ENCODE measurements around the gene SHOC2.

SHOC2 gene

DNA sequence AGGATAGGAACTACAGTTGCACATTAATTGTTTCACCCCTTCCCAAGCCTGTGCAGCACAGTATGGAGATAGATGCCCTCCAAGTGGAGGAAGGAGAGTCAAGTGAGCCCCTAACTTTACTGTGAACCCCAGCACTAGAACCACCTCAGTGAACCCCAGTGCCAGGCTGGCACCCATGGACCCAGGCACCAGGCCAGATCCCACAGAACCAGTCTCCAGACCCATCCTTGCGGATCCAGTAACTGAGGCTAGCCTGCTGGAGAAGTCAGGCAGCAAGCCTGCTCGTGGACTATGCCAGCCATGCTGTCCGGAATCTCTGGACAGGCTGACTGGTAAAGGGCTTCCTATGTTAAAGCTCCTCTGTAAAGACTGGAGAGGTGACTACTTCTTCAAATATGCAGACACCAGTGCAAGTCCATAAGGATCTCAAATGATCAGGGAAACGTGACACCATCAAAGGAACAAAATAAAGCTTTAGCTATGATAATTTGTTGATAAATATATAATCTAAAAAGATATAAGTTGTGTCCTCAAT lies 27.7 kb downstream of the SHOC2 start:
- TF ChIP-seq, protein P1, sequence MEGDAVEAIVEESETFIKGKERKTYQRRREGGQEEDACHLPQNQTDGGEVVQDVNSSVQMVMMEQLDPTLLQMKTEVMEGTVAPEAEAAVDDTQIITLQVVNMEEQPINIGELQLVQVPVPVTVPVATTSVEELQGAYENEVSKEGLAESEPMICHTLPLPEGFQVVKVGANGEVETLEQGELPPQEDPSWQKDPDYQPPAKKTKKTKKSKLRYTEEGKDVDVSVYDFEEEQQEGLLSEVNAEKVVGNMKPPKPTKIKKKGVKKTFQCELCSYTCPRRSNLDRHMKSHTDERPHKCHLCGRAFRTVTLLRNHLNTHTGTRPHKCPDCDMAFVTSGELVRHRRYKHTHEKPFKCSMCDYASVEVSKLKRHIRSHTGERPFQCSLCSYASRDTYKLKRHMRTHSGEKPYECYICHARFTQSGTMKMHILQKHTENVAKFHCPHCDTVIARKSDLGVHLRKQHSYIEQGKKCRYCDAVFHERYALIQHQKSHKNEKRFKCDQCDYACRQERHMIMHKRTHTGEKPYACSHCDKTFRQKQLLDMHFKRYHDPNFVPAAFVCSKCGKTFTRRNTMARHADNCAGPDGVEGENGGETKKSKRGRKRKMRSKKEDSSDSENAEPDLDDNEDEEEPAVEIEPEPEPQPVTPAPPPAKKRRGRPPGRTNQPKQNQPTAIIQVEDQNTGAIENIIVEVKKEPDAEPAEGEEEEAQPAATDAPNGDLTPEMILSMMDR (IDR thresholded peaks at IDR 0.05; ENCODE audit: insufficient read depth, low read depth, low read length, missing control alignments), result no peak
- DNase-seq (ENCODE audit: low read depth), result no peak
- no peak overlapping the region for H3K4me3 ChIP-seq (ENCODE audit: low read depth, low read length)

DNA sequence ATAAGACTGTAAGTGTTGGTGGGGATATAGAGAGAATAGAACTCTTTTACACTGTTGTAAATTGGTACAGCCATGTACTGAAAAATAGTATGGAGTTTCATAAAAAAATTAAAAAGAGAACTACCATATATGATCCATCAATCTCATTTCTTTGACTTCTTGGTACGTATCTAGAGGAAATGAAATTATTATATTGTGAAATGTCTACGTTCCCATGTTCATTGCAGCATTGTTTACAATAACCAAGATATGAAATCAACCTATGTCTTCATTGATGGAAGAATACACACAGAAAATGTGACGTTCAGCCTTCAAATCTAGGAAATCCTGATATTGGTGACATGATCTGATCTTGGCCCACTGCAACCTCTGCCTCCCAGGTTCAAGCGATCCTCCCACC lies 32.0 kb downstream of the SHOC2 start:
- DNase-seq (ENCODE audit: low read depth), result no peak
- TF ChIP-seq, protein P1 (IDR thresholded peaks at IDR 0.05; ENCODE audit: insufficient read depth, low read depth, low read length, missing control alignments), result no peak
- no peak overlapping the region for H3K4me3 ChIP-seq (ENCODE audit: low read depth, low read length)

DNA sequence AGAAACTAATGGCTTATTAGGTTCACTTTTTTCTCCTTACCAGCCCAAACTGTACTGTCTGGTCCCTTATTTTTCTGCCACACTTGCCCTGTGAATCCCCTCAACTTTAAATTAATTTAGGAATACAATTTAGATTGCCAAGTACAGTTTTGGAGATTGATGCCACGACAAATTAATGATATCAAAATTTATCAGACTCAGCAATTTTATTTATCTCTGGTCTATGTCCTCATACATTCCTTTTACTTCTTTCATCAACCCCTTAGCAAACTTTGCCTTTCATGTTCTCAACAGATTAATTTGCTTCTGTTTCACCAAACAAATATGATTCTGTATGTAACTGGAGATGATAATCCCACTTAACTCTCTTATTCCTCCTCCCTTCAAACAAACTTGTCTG lies 38.2 kb downstream of the SHOC2 start:
- TF ChIP-seq, protein P1 (IDR thresholded peaks at IDR 0.05; ENCODE audit: insufficient read depth, low read depth, low read length, missing control alignments), result no peak
- no peak for DNase-seq (ENCODE audit: low read depth)
- H3K4me3 ChIP-seq (ENCODE audit: low read depth, low read length), result no peak overlapping the region

DNA sequence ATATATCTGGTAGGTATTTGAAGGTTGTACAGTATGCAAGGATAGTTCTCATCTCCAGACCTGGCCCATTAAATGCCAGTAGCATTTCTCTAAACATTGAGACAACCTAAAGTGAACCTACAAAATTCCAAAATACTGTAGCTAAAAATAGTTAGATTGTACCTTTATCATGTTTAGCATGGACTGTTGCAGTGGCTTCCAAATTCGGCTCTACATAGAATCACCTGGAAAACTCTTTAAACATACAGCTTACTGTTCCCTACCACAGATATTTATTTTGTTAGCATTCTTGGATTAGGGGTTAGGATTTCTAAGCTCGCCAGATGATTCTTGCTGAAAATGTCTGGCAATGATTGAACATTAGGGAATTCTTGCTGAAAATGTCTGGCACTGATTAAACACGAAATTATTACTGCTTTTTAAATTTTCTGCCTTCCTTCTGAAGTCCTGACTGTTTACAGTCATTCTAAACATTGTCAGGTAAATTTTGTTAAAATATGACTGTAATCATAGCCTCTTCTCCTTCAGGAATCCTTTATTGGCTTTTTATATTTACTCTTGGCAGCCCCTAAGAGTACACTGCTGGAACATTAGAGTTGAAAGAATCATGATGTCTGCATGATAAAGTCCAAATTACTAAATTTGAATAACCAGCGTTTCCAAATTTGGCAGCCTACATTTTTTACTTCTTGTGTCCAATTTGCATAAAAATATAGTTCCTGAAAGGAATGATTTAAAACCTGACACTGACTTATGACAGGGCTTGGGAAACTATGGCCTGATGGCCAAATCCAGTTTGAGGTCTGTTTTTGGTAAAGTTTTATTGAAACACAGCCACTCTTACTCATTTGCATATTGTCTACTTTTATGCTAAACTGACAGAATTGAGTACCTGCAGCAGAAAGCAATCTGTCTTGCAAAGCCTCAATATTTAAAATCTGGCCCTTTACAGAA lies 40.3 kb downstream of the SHOC2 start:
- no peak for DNase-seq (ENCODE audit: low read depth)
- TF ChIP-seq, protein P1 (IDR thresholded peaks at IDR 0.05; ENCODE audit: insufficient read depth, low read depth, low read length, missing control alignments), result no peak
- no peak overlapping the region for H3K4me3 ChIP-seq (ENCODE audit: low read depth, low read length)

DNA sequence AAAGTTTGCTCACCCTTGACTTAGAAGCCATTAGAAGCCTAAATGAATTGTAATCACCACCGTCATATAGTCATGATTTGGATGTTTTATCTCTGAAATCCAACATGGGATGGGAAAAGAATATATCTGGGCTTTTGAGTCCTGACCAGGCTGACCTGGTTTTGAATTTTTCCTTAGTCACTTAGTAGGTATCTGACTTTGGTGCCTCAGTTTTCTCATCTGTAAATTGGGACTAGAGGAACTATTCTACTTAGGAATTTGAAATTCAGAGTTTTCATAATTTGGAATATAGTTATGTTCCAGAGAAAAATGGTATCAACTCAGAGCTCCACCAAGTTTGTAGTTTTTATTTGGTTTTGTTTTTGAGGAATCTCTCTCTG lies 40.9 kb downstream of the SHOC2 start:
- no peak for DNase-seq (ENCODE audit: low read depth)
- TF ChIP-seq, protein P1 (IDR thresholded peaks at IDR 0.05; ENCODE audit: insufficient read depth, low read depth, low read length, missing control alignments), result no peak
- H3K4me3 ChIP-seq (ENCODE audit: low read depth, low read length), result no peak overlapping the region

DNA sequence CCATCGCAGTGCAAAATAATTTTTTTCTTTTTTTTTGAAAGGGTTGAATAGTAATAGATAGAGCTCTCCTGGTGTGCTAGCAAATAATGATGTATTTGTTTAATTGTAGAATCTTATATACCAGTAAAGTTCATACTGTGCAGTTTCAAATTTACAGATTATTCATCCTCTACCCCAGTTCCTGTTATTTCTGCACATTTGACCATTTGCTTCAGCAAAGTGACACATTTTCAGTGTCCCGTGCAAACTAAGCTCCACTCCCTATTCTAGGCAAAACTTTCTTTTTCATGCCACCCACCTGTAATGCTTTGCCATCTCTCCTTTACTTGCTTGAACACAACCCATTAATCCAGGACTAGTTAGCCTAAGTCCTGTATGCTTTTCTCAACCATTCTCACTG lies 43.0 kb downstream of the SHOC2 start:
- DNase-seq (ENCODE audit: low read depth), result no peak
- H3K4me3 ChIP-seq (ENCODE audit: low read depth, low read length), result no peak overlapping the region
- TF ChIP-seq, protein P1 (IDR thresholded peaks at IDR 0.05; ENCODE audit: insufficient read depth, low read depth, low read length, missing control alignments), result no peak

Data from GM12865 (cell line).